ENCODE measurements around the gene LTBP1.

LTBP1 gene

GRCh38 chr2:33204945-33205344 is 258.2 kb downstream of the LTBP1 start:
- no peaks in the 10 kb centered on the region for H3K27me3 ChIP-seq (ENCODE audit: insufficient read depth, poor library complexity, severe bottlenecking)
- no peak for DNase-seq (ENCODE audit: low read depth in 1 of 2, low spot score in 1 of 2)
- TF ChIP-seq SPI1 (IDR thresholded peaks at IDR 0.05; ENCODE audit: borderline replicate concordance, low read depth) (no peak), REST (IDR thresholded peaks at IDR 0.05; ENCODE audit: insufficient replicate concordance, low read depth) (no peak), GABPA (IDR thresholded peaks at IDR 0.05; ENCODE audit: low read depth) (no peak), CTCF (IDR thresholded peaks at IDR 0.05; ENCODE audit: insufficient read depth, low read length) (no peak), POLR2AphosphoS5 (IDR thresholded peaks at IDR 0.05; ENCODE audit: low read depth) (no peak)
- H3K27ac ChIP-seq (replicated peaks) = no peak overlapping the region
- H3K4me3 ChIP-seq (replicated peaks; ENCODE audit: insufficient read depth, low read length) = no peak overlapping the region

- Histone ChIP-seq H3K4me3 (replicated peaks; ENCODE audit: insufficient read depth, low read length) (no peak overlapping the region), H3K27me3 (ENCODE audit: insufficient read depth, poor library complexity, severe bottlenecking) (no peaks in the 10 kb centered on the region), H3K27ac (replicated peaks) (no peak overlapping the region)
- DNase-seq (ENCODE audit: low read depth in 1 of 2, low spot score in 1 of 2) = no peak
- TF ChIP-seq POLR2AphosphoS5 (IDR thresholded peaks at IDR 0.05; ENCODE audit: low read depth) (no peak), GABPA (IDR thresholded peaks at IDR 0.05; ENCODE audit: low read depth) (no peak), CTCF (IDR thresholded peaks at IDR 0.05; ENCODE audit: insufficient read depth, low read length) (no peak), REST (IDR thresholded peaks at IDR 0.05; ENCODE audit: insufficient replicate concordance, low read depth) (no peak), SPI1 (IDR thresholded peaks at IDR 0.05; ENCODE audit: borderline replicate concordance, low read depth) (no peak)
These were observed 259.1 kb downstream of the LTBP1 start for GRCh38 chr2:33205693-33206434.

GRCh38 chr2:33207151-33207740 is 260.5 kb downstream of the LTBP1 start:
- Histone ChIP-seq H3K4me3 (replicated peaks; ENCODE audit: insufficient read depth, low read length) (no peak overlapping the region), H3K27me3 (ENCODE audit: insufficient read depth, poor library complexity, severe bottlenecking) (no peaks in the 10 kb centered on the region), H3K27ac (replicated peaks) (no peak overlapping the region)
- no peak for TF ChIP-seq POLR2AphosphoS5 (IDR thresholded peaks at IDR 0.05; ENCODE audit: low read depth)
- no peak for TF ChIP-seq SPI1 (IDR thresholded peaks at IDR 0.05; ENCODE audit: borderline replicate concordance, low read depth)
- TF ChIP-seq CTCF (IDR thresholded peaks at IDR 0.05; ENCODE audit: insufficient read depth, low read length) = no peak
- no peak for TF ChIP-seq REST (IDR thresholded peaks at IDR 0.05; ENCODE audit: insufficient replicate concordance, low read depth)
- TF ChIP-seq GABPA (IDR thresholded peaks at IDR 0.05; ENCODE audit: low read depth) = no peak
- no peak for DNase-seq (ENCODE audit: low read depth in 1 of 2, low spot score in 1 of 2)

Measured in HL-60 (cell line).